Upper lobe of left lung (tissue), 6 donors: ENCODE measurements around the gene CANT1. TPM values are rescaled to one million over a fixed set of nuclear protein-coding genes. Genes with fewer than 3 reads are reported as not detected.
A peak's percentile ranks its signal among the peaks of the same experiment; 100 is the strongest.

Experiments
- ATAC-seq, 2 donors: fragments of 200-7000 bp; cut with Tn5 transposase; one replicate each; pipeline ENCODE4 v1.9.1; 2022; ENCODE audit warnings: mild to moderate bottlenecking in 2 of 2, moderate library complexity in 2 of 2; ENCODE audit not compliant: low FRiP score in 2 of 2
- DNase-seq, 2 donors: peaks; one replicate each; pipeline ENCODE4 v3.0.0-alpha.2; 2019 to 2020
- H3K27ac ChIP-seq, 4 donors: fragments of 200-600 bp; sonication (generic); one replicate each; pipeline ENCODE4 v1.5.1; 2016 to 2019
- H3K27me3 ChIP-seq, 4 donors: fragments of 200-600 bp; sonication (generic); one replicate each; pipeline ENCODE4 v1.5.1; 2017 to 2019
- H3K36me3 ChIP-seq, 4 donors: fragments of 200-600 bp; sonication (generic); one replicate each; pipeline ENCODE4 v1.5.1; 2016 to 2019
- H3K4me1 ChIP-seq, 4 donors: fragments of 200-600 bp; sonication (generic); one replicate each; pipeline ENCODE4 v1.5.1; 2018 to 2019
- H3K4me3 ChIP-seq, 4 donors: fragments of 200-600 bp; sonication (generic); one replicate each; pipeline ENCODE4 v1.5.1; 2017 to 2019; ENCODE audit warnings: mild to moderate bottlenecking in 2 of 4, moderate library complexity in 1 of 4
- H3K9me3 ChIP-seq, 4 donors: fragments of 200-600 bp; sonication (generic); one replicate each; pipeline ENCODE4 v1.5.1; 2018 to 2019
- CTCF ChIP-seq, 6 experiments: fragments of 450-650 bp in 4 of 6; fragments of 200-600 bp in 2 of 6; sonication (generic) in 2 of 6; IDR thresholded peaks; one replicate each; pipeline ENCODE4 v1.5.1; 2016 to 2019; ENCODE audit warnings: antibody characterized with exemption in 6 of 6
- EP300 ChIP-seq, 4 donors: sonication (generic); formaldehyde crosslinking; IDR thresholded peaks; one replicate each; pipeline ENCODE4 v1.5.1; 2017; ENCODE audit warnings: antibody characterized with exemption in 4 of 4, control low read depth in 2 of 4
- POLR2A ChIP-seq, 4 donors: fragments of 450-650 bp; IDR thresholded peaks; one replicate each; pipeline ENCODE4 v1.5.1; 2016 to 2017; ENCODE audit warnings: antibody characterized with exemption in 4 of 4, mild to moderate bottlenecking in 2 of 4
- POLR2AphosphoS5 ChIP-seq, 2 donors: sonication (generic); formaldehyde crosslinking; IDR thresholded peaks; one replicate each; pipeline ENCODE4 v1.5.1; 2017; ENCODE audit warnings: antibody characterized with exemption in 2 of 2
- WGBS, 2 donors: methylation state at CpG; one replicate each; pipeline ENCODE4 v1.1.5; 2017 to 2018; 5-methylcytosine and 5-hydroxymethylcytosine counted together
- total RNA-seq, 6 donors: library from RNA; depleted of rRNA in 4 of 6; stranded (reverse); fragments of >200 nt in 4 of 6; gene quantifications; one replicate each; pipeline versions ENCODE4 v1.1.0 to v1.2.1, GENCODE V29; 2016 to 2021
- donor health status: DM: no; HTN: no; CAD: no; lungs with moderate emphysema.
- donor health status: DM: no; HTN: yes; CAD: no; lungs with severe emphysema.

Gene CANT1
- total RNA-seq, 6 donors from 2014 or later = 19.5 to 77.8 (median 38.6) TPM

GRCh38 chr17:78957128-78957527 is 52.4 kb downstream of the CANT1 start:
- TF ChIP-seq POLR2AphosphoS5 (IDR thresholded peaks at IDR 0.05) (no peak), POLR2A (IDR thresholded peaks at IDR 0.05) (no peak), EP300 (IDR thresholded peaks at IDR 0.05) (no peak), CTCF (IDR thresholded peaks at IDR 0.05) (no peak)
- Histone ChIP-seq H3K27me3 (no peaks in the 10 kb centered on the region), H3K9me3 (no peaks in the 10 kb centered on the region), H3K4me3 (no peak overlapping the region), H3K27ac (no peak overlapping the region), H3K4me1 (peaks cover 0 to 9% (median 4%) of the 10 kb centered on the region in 4 donors), H3K36me3 (no peaks in the 10 kb centered on the region)
- ATAC-seq (no peak), DNase-seq (no peak)
- WGBS, 2 donors = 39 to 47% methylated on average over 9 to 12 of the region's 12 CpGs

DNA sequence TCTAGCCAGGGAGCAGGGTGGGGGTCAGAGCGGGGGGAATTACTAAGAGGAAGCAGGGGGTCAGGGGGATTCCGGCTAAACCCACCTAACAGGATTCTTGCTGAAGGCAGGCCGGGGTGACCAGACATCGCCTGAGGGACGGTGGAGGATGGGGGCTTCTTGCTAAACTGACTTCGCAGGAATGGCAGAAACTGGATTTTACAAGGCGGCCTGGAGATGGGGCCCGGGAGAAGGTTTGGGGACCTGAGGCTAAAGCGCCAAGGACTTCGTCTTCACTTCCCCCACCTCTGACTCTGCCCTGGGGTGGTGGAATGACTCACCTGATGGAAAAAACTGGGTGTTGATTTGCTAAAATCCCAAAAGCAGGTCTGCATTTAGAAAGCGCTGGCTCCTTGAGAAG is 53.3 kb downstream of the CANT1 start:
- peaks cover 0 to 7% (median 2%) of the 10 kb centered on the region in 4 donors for H3K4me1 ChIP-seq

DNA sequence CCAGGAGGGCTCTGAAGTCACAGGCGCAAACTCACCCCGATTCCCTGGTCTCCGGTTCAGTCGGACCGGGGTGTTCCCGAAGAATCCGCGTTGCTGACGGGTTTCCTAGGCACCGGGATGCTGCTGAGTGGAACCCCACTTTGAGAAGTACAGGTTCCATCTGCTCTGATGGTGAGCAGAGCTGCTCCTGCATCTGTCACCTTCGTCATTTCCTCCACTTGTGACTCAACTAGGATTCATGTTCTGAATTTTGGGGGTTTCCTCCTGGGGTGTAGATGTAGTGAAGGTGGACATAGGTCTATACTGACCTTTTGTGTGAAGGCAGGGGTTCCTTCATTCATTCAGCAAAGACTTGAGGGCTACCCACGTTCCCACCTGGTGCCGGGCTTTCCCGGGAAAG is 54.9 kb downstream of the CANT1 start:
- WGBS, 2 donors = 81 to 86% methylated on average over 13 to 14 of the region's 14 CpGs
- no peak overlapping the region for H3K27ac ChIP-seq

More for the DNA sequence above, 53.3 kb downstream of the CANT1 start:
- no peak overlapping the region for H3K27ac ChIP-seq
- H3K27me3 ChIP-seq = no peaks in the 10 kb centered on the region
- no peak for ATAC-seq
- TF ChIP-seq EP300 (IDR thresholded peaks at IDR 0.05) (no peak), POLR2A (IDR thresholded peaks at IDR 0.05) (no peak), POLR2AphosphoS5 (IDR thresholded peaks at IDR 0.05) (no peak), CTCF (IDR thresholded peaks at IDR 0.05) (no peak)
- no peak overlapping the region for H3K4me3 ChIP-seq
- WGBS, 2 donors = 84 to 87% methylated on average over 11 of the region's 11 CpGs
- peaks cover 0 to 4% (median 2%) of the 10 kb centered on the region in 4 donors for H3K9me3 ChIP-seq
- H3K36me3 ChIP-seq = no peaks in the 10 kb centered on the region
- DNase-seq = no peak

GRCh38 chr17:78953356-78954350 is 55.9 kb downstream of the CANT1 start:
- H3K4me3 ChIP-seq = no peak overlapping the region
- H3K27me3 ChIP-seq = no peaks in the 10 kb centered on the region
- peaks cover 0 to 4% (median 0%) of the 10 kb centered on the region in 4 donors for H3K4me1 ChIP-seq
- no peaks in the 10 kb centered on the region for H3K36me3 ChIP-seq
- no peak for DNase-seq
- 75 to 84% methylated on average over 25 to 29 of the region's 29 CpGs for WGBS, 2 donors
- no peak overlapping the region for H3K27ac ChIP-seq
- peaks cover 8 to 19% (median 10%) of the 10 kb centered on the region in 4 donors for H3K9me3 ChIP-seq
- no peak for TF ChIP-seq POLR2AphosphoS5 (IDR thresholded peaks at IDR 0.05)
- ATAC-seq = no peak

More for the DNA sequence above, 54.9 kb downstream of the CANT1 start:
- no peaks in the 10 kb centered on the region for H3K27me3 ChIP-seq
- ATAC-seq = no peak
- H3K9me3 ChIP-seq = peaks cover 8 to 19% (median 10%) of the 10 kb centered on the region in 4 donors
- no peaks in the 10 kb centered on the region for H3K36me3 ChIP-seq
- peaks cover 0 to 4% (median 0%) of the 10 kb centered on the region in 4 donors for H3K4me1 ChIP-seq
- TF ChIP-seq POLR2A (IDR thresholded peaks at IDR 0.05) (no peak), CTCF (IDR thresholded peaks at IDR 0.05) (no peak), POLR2AphosphoS5 (IDR thresholded peaks at IDR 0.05) (no peak), EP300 (IDR thresholded peaks at IDR 0.05) (no peak)
- DNase-seq = no peak
- no peak overlapping the region for H3K4me3 ChIP-seq

DNA sequence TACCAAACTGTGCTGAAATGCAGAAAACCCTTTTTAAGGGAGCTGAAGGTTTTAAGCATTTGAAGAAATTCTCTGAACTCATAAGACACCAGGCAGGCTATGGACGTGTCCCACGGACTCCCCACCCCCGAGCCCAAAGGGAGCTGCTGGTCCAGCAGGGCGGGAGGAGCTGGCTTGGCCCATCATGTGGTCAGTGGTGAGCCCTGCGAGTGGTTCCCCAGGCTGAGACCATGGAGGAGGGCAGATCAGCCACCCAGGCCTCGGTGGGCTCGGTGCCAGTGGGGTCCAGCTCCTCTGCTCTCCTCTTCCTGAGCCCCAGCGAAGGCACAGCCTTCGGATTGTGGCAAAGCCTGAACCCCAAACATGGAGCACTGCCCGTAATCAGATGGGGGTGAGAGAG is 56.9 kb downstream of the CANT1 start:
- Histone ChIP-seq H3K4me1 (peaks cover 0 to 4% (median 0%) of the 10 kb centered on the region in 4 donors), H3K36me3 (no peaks in the 10 kb centered on the region), H3K4me3 (no peak overlapping the region), H3K27me3 (no peaks in the 10 kb centered on the region), H3K27ac (peak overlapping the region in 1 of 4 donors; percentile 19), H3K9me3 (peaks cover 8 to 19% (median 10%) of the 10 kb centered on the region in 4 donors)
- WGBS, 2 donors = 84% methylated on average over 9 of the region's 10 CpGs; no CpG with 5 or more reads in 1 of the 2 donors
- DNase-seq = no peak
- TF ChIP-seq EP300 (IDR thresholded peaks at IDR 0.05) = no peak
- no peak for TF ChIP-seq POLR2A (IDR thresholded peaks at IDR 0.05)
- no peak for TF ChIP-seq CTCF (IDR thresholded peaks at IDR 0.05)
- no peak for TF ChIP-seq POLR2AphosphoS5 (IDR thresholded peaks at IDR 0.05)
- peak in 1 of 2 donors; percentile 23 for ATAC-seq
